OCI-LY7 (cell line): ENCODE data around the gene ST7L. TPM values are rescaled to one million over a fixed set of nuclear protein-coding genes. Genes with fewer than 3 reads are reported as not detected.

Source experiments
- BruUV-seq: library from RNA; stranded (reverse); fragments of 400-500 nt; replicated peaks from 2 replicates; lab custom pipeline; 2021; lab: Mats Ljungman, UMichigan
- CTCF ChIA-PET: fragments of 300-600 bp; sonication (Branson Sonifier 250); formaldehyde crosslinking; loops from one replicate; lab custom pipeline; 2022; ENCODE audit warnings: antibody characterized with exemption; ENCODE audit not compliant: unreplicated experiment; lab: Charles Lee
- POLR2A ChIA-PET: fragments of 300-600 bp; sonication (Branson Sonifier 250); formaldehyde crosslinking; loops from one replicate; lab custom pipeline; 2022; ENCODE audit warnings: antibody characterized with exemption; lab: Charles Lee
- DNase-seq: peaks from one replicate; pipeline ENCODE4 v3.0.0-alpha.2; 2015; ENCODE audit warnings: low spot score
- H2AFZ ChIP-seq: fragments of 200-600 bp; sonication (generic), shearing (Covaris generic); 2 replicates; pipeline ENCODE4 v1.6.1; 2014; ENCODE audit warnings: mild to moderate bottlenecking, antibody characterized with exemption, low read length, moderate library complexity
- H3K27ac ChIP-seq: fragments of 200-600 bp; sonication (generic); 2 replicates; pipeline ENCODE4 v1.5.1; 2014; ENCODE audit warnings: mixed run types, low read depth, mild to moderate bottlenecking, moderate library complexity, low read length, inconsistent platforms; ENCODE audit not compliant: poor library complexity, severe bottlenecking
- H3K36me3 ChIP-seq: fragments of 200-600 bp; sonication (generic); 2 replicates; pipeline ENCODE4 v1.6.1; 2014; ENCODE audit warnings: mild to moderate bottlenecking, antibody characterized with exemption, low read length, moderate library complexity, mixed read lengths; ENCODE audit not compliant: insufficient read depth
- H3K4me1 ChIP-seq: fragments of 200-600 bp; sonication (generic); 2 replicates; pipeline ENCODE4 v1.5.1; 2014; ENCODE audit warnings: mild to moderate bottlenecking, low read length; ENCODE audit not compliant: insufficient read depth, poor library complexity, severe bottlenecking
- H3K4me2 ChIP-seq: fragments of 200-600 bp; sonication (generic); 2 replicates; pipeline ENCODE4 v1.6.1; 2014; ENCODE audit warnings: mild to moderate bottlenecking, low read length
- H3K4me3 ChIP-seq: fragments of 200-600 bp; sonication (generic); 2 replicates; pipeline ENCODE4 v1.5.1; 2014; ENCODE audit warnings: mild to moderate bottlenecking, low read depth, low read length; ENCODE audit not compliant: poor library complexity, severe bottlenecking
- H3K79me2 ChIP-seq: fragments of 200-600 bp; sonication (generic); 2 replicates; pipeline ENCODE4 v1.6.1; 2016; ENCODE audit warnings: low read depth, mild to moderate bottlenecking, low read length, moderate library complexity, mixed read lengths; ENCODE audit not compliant: insufficient read depth
- H3K9me2 ChIP-seq: fragments of 200-600 bp; sonication (generic); 2 replicates; pipeline ENCODE4 v1.6.1; 2016; ENCODE audit warnings: mild to moderate bottlenecking, low read length, mixed read lengths; ENCODE audit not compliant: insufficient read depth
- H3K9me3 ChIP-seq: fragments of 200-600 bp; sonication (generic); 2 replicates; pipeline ENCODE4 v1.6.1; 2014; ENCODE audit warnings: mild to moderate bottlenecking, mixed run types, low read length, mixed read lengths
- H4K20me1 ChIP-seq: fragments of 200-600 bp; sonication (generic); 2 replicates; pipeline ENCODE4 v1.6.1; 2014; ENCODE audit warnings: mild to moderate bottlenecking, antibody characterized with exemption, low read length, moderate library complexity, mixed read lengths; ENCODE audit not compliant: insufficient read depth
- EZH2phosphoT487 ChIP-seq: fragments of 200-600 bp; sonication (generic); IDR thresholded peaks from 2 replicates; pipeline ENCODE4 v1.6.1; 2018; ENCODE audit warnings: low read depth, borderline replicate concordance, mild to moderate bottlenecking, mixed run types, antibody characterized with exemption, low read length, moderate library complexity, mixed read lengths
- intact Hi-C: fragments of 100-400 bp; cut with micrococcal nuclease; formaldehyde crosslinking; loops from one replicate; pipeline ENCODE4 v1.10.0; 2022; ENCODE audit not compliant: unreplicated experiment
- total RNA-seq, 2 experiments: library from RNA; depleted of rRNA in 1 of 2; stranded (reverse); fragments of >200 nt in 1 of 2; shearing (Covaris generic) in 1 of 2; gene quantifications; 2 replicates each; pipeline ENCODE4 v1.2.3, GENCODE V29; 2014 to 2022
- TF ChIP-seq, protein P1 (sequence below): fragments of 200-600 bp; sonication (generic); conservative IDR thresholded peaks from 2 replicates; pipeline ENCODE4 v1.5.1; 2014; ENCODE audit warnings: mild to moderate bottlenecking, antibody characterized with exemption, low read length, moderate library complexity, mixed read lengths

The ST7L gene
- total RNA-seq, 2 experiments from 2014 or later, result 20.2 to 22.8 TPM

GRCh38 chr1:112558634-112559033 lies 60.3 kb downstream of the ST7L start:
- Histone ChIP-seq H3K27ac (no peak overlapping the region), H3K36me3 (no peaks in the 10 kb centered on the region), H3K4me1 (no peaks in the 10 kb centered on the region), H3K79me2 (no peaks in the 10 kb centered on the region), H2AFZ (no peak overlapping the region), H3K4me2 (no peak overlapping the region), H3K4me3 (no peak overlapping the region), H3K9me2 (no peaks in the 10 kb centered on the region), H3K9me3 (no peaks in the 10 kb centered on the region), H4K20me1 (no peaks in the 10 kb centered on the region)
- TF ChIP-seq, protein P1, sequence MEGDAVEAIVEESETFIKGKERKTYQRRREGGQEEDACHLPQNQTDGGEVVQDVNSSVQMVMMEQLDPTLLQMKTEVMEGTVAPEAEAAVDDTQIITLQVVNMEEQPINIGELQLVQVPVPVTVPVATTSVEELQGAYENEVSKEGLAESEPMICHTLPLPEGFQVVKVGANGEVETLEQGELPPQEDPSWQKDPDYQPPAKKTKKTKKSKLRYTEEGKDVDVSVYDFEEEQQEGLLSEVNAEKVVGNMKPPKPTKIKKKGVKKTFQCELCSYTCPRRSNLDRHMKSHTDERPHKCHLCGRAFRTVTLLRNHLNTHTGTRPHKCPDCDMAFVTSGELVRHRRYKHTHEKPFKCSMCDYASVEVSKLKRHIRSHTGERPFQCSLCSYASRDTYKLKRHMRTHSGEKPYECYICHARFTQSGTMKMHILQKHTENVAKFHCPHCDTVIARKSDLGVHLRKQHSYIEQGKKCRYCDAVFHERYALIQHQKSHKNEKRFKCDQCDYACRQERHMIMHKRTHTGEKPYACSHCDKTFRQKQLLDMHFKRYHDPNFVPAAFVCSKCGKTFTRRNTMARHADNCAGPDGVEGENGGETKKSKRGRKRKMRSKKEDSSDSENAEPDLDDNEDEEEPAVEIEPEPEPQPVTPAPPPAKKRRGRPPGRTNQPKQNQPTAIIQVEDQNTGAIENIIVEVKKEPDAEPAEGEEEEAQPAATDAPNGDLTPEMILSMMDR, result no peak
- TF ChIP-seq EZH2phosphoT487, result no peak
- ChIA-PET POLR2A (no interaction called here), CTCF (no interaction called here)
- DNase-seq, result no peak
- no TSS peak for BruUV-seq
- intact Hi-C loops, result no loop called here

DNA sequence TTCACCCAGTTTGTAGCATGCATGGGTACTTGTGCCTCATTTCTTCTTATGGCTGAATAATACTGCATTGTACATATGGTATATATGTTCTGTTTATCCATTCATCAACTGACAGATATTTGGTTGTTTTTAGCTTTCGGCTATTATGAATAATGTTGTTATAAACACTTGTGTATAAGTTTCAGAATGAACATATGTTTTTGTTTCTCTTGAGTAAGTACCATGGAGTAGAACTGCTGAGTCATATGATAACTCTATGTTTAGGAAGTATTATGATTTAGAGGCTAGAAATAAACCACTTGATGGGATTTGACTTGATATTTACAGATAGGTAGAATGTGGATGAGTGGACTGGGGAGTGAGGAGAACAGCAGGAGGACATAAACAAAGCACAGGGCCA lies 61.6 kb downstream of the ST7L start:
- no peaks in the 10 kb centered on the region for H4K20me1 ChIP-seq
- no peak overlapping the region for H2AFZ ChIP-seq
- H3K79me2 ChIP-seq, result no peaks in the 10 kb centered on the region
- no peak overlapping the region for H3K4me3 ChIP-seq
- intact Hi-C loops, result no loop called here
- no peak for TF ChIP-seq EZH2phosphoT487
- TF ChIP-seq, protein P1, result no peak
- H3K27ac ChIP-seq, result no peak overlapping the region
- ChIA-PET POLR2A (no interaction called here), CTCF (no interaction called here)
- H3K9me3 ChIP-seq, result no peaks in the 10 kb centered on the region
- BruUV-seq, result no TSS peak
- H3K4me1 ChIP-seq, result no peaks in the 10 kb centered on the region
- no peaks in the 10 kb centered on the region for H3K36me3 ChIP-seq
- no peak overlapping the region for H3K4me2 ChIP-seq
- H3K9me2 ChIP-seq, result no peaks in the 10 kb centered on the region
- DNase-seq, result no peak

DNA sequence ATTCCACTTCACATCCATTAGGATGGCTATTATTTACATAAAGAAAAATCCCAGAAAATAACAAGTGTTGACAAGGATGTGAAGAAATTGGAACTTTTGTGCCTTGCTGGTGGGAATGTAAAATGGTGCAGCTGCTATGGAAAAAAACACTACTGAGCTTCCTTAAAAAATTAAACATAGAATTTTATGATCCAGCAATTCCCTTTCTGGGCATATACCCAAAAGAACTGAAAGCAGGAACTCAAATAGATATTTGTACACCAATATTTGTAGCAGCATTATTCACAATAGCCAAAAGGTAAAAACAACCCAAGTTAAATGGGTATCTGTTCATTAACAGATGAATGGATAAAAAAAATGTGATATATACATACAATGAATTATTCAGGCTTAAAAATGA lies 64.5 kb downstream of the ST7L start:
- Histone ChIP-seq H3K9me3 (no peaks in the 10 kb centered on the region), H4K20me1 (no peaks in the 10 kb centered on the region), H3K4me3 (no peak overlapping the region), H3K79me2 (no peaks in the 10 kb centered on the region), H3K4me2 (no peak overlapping the region), H3K36me3 (no peaks in the 10 kb centered on the region), H3K4me1 (no peaks in the 10 kb centered on the region), H3K9me2 (no peaks in the 10 kb centered on the region), H3K27ac (no peak overlapping the region), H2AFZ (no peak overlapping the region)
- no peak for TF ChIP-seq EZH2phosphoT487
- TF ChIP-seq, protein P1, result no peak
- intact Hi-C loops, result no loop called here
- CTCF ChIA-PET, result no interaction called here
- POLR2A ChIA-PET, result interaction anchor here (0.6 to 0.7 kb wide), 2 partner anchors 52 to 172 kb away, joined by 3 read pairs; no protein-coding TSS in a partner anchor
- BruUV-seq, result no TSS peak
- no peak for DNase-seq
